Endothelial cell of umbilical vein (primary cell): ENCODE results near the gene NR1H4.

Experiments
- JUN ChIP-seq: IDR thresholded peaks from 2 replicates; pipeline ENCODE4 v1.6.1; 2011; ENCODE audit warnings: borderline replicate concordance, low read depth; ENCODE audit not compliant: insufficient read length, insufficient read depth
- MYC ChIP-seq: IDR thresholded peaks from one replicate; pipeline ENCODE4 v1.6.1; 2011; ENCODE audit warnings: mild to moderate bottlenecking, low read depth, low read length
- POLR2A ChIP-seq: IDR thresholded peaks from 2 replicates; pipeline ENCODE4 v1.6.1; 2012; ENCODE audit warnings: low read depth, mild to moderate bottlenecking, control low read depth, low read length
- POLR2AphosphoS5 ChIP-seq: IDR thresholded peaks from 2 replicates; pipeline ENCODE4 v1.6.1; 2012; ENCODE audit warnings: low read depth, mild to moderate bottlenecking, control low read depth, low read length, moderate library complexity; ENCODE audit not compliant: insufficient read depth
- TF ChIP-seq, protein P1 (sequence below), 2 donors: IDR thresholded peaks; 1 replicate in 1 of 2; 2 replicates in 1 of 2; pipeline ENCODE4 v1.5.1; 2011; ENCODE audit warnings: low read length in 2 of 2, mild to moderate bottlenecking in 2 of 2, moderate library complexity in 2 of 2, control low read depth in 1 of 2, inconsistent platforms in 1 of 2, low read depth in 1 of 2; ENCODE audit not compliant: insufficient read depth in 1 of 2; ENCODE audit errors: extremely low read depth in 1 of 2
- TF ChIP-seq, protein P2 (sequence below): IDR thresholded peaks from 2 replicates; pipeline ENCODE4 v1.6.1; 2011; ENCODE audit not compliant: insufficient read depth, insufficient read length

DNA sequence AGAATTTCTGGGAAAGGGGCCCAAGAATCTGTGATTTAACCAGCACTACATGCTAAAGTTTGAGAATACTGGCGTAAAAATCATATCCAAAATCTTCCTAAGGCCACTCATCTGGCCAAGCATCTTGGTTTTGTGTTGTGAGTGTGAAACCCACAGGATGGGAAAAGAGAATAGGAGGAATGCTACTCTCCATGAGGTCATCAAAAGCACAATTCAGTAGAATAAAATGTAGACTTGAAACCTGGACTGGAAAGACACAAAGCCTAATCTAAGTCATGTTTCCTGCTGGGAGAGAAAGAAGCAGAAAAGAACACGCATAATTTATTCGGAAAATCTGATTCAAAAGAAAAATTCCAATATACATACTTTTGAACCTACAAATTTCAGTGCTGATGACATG is 42.3 kb downstream of the NR1H4 start:
- TF ChIP-seq, protein P1, sequence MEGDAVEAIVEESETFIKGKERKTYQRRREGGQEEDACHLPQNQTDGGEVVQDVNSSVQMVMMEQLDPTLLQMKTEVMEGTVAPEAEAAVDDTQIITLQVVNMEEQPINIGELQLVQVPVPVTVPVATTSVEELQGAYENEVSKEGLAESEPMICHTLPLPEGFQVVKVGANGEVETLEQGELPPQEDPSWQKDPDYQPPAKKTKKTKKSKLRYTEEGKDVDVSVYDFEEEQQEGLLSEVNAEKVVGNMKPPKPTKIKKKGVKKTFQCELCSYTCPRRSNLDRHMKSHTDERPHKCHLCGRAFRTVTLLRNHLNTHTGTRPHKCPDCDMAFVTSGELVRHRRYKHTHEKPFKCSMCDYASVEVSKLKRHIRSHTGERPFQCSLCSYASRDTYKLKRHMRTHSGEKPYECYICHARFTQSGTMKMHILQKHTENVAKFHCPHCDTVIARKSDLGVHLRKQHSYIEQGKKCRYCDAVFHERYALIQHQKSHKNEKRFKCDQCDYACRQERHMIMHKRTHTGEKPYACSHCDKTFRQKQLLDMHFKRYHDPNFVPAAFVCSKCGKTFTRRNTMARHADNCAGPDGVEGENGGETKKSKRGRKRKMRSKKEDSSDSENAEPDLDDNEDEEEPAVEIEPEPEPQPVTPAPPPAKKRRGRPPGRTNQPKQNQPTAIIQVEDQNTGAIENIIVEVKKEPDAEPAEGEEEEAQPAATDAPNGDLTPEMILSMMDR (IDR thresholded peaks at IDR 0.05; ENCODE audit: extremely low read depth in 1 of 2, insufficient read depth in 1 of 2, low read depth in 1 of 2, low read length in 2 of 2) = no peak
- TF ChIP-seq MYC (no peak), POLR2AphosphoS5 (no peak), POLR2A (no peak), JUN (no peak)
- TF ChIP-seq, protein P2, sequence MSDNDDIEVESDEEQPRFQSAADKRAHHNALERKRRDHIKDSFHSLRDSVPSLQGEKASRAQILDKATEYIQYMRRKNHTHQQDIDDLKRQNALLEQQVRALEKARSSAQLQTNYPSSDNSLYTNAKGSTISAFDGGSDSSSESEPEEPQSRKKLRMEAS = no peak
